Suppressor macrophage treated with lipopolysaccharide for 4 hours (primary cell): Measurements from ENCODE around the gene DCPS.

Source experiments
- DNase-seq: peaks from one replicate; pipeline ENCODE4 v3.0.0-alpha.2; 2020

Gene DCPS

GRCh38 chr11:126328938-126329643 is 25.2 kb downstream of the DCPS start:
- DNase-seq, result no peak

- DNase-seq, result no peak
Observed at GRCh38 chr11:126329644-126330211, 25.9 kb downstream of the DCPS start.

- no peak for DNase-seq
Observed at GRCh38 chr11:126331286-126331685, 27.4 kb downstream of the DCPS start.

- peak; percentile 64 for DNase-seq
Observed at GRCh38 chr11:126332221-126332711, 28.4 kb downstream of the DCPS start.

GRCh38 chr11:126333142-126333541 is 29.3 kb downstream of the DCPS start:
- DNase-seq, result no peak

GRCh38 chr11:126334659-126335462 is 31.0 kb downstream of the DCPS start:
- no peak for DNase-seq

GRCh38 chr11:126335463-126335760 is 31.6 kb downstream of the DCPS start:
- no peak for DNase-seq

- DNase-seq, result no peak
Observed at GRCh38 chr11:126336138-126336541, 32.3 kb downstream of the DCPS start.

GRCh38 chr11:126336671-126337101 is 32.8 kb downstream of the DCPS start:
- no peak for DNase-seq

- DNase-seq, result no peak
Observed at GRCh38 chr11:126337126-126337473, 33.2 kb downstream of the DCPS start.

- peak; percentile 85 for DNase-seq
Observed at GRCh38 chr11:126337474-126338241, 33.8 kb downstream of the DCPS start.

- no peak for DNase-seq
Observed at GRCh38 chr11:126338346-126339055, 34.6 kb downstream of the DCPS start.

GRCh38 chr11:126339073-126339862 is 35.4 kb downstream of the DCPS start:
- peak; percentile 67 for DNase-seq

GRCh38 chr11:126339863-126340434 is 36.1 kb downstream of the DCPS start:
- DNase-seq, result no peak

GRCh38 chr11:126340960-126341606 is 37.2 kb downstream of the DCPS start:
- DNase-seq, result no peak

- no peak for DNase-seq
Observed at GRCh38 chr11:126341760-126342161, 37.9 kb downstream of the DCPS start.

GRCh38 chr11:126343051-126343450 is 39.2 kb downstream of the DCPS start:
- DNase-seq, result no peak

- DNase-seq, result no peak
Observed at GRCh38 chr11:126344141-126345080, 40.6 kb downstream of the DCPS start.

GRCh38 chr11:126345283-126345682 is 41.4 kb downstream of the DCPS start:
- no peak for DNase-seq
